ENCODE measurements around the gene ACSS3. TPM values are rescaled to one million over a fixed set of nuclear protein-coding genes. Genes with fewer than 3 reads are reported as not detected.

Gene ACSS3
- total RNA-seq, 1 donor: 22.4 TPM

- no peaks in the 10 kb centered on the region for H3K79me2 ChIP-seq (ENCODE audit: insufficient read depth, low read length)
- no peaks in the 10 kb centered on the region for H3K4me1 ChIP-seq (ENCODE audit: insufficient read depth, low read length)
- H3K36me3 ChIP-seq (ENCODE audit: insufficient read depth, low read length): no peaks in the 10 kb centered on the region
- no peaks in the 10 kb centered on the region for H4K20me1 ChIP-seq (ENCODE audit: insufficient read depth, low read length)
- no peak overlapping the region for H3K4me2 ChIP-seq (ENCODE audit: insufficient read depth, low read length)
- no peak for TF ChIP-seq CTCF (IDR thresholded peaks at IDR 0.05; ENCODE audit: extremely low read depth, low read depth, low read length)
- no peak overlapping the region for H2AFZ ChIP-seq (ENCODE audit: low read length)
- no peak overlapping the region for H3K4me3 ChIP-seq (ENCODE audit: insufficient read depth, low read length)
- no peaks in the 10 kb centered on the region for H3K27me3 ChIP-seq (ENCODE audit: insufficient read depth, low read length)
- no peak overlapping the region for H3K27ac ChIP-seq (ENCODE audit: low read depth, low read length)
- DNase-seq (ENCODE audit: insufficient read length, low spot score, missing footprints): no peak
- H3K9me3 ChIP-seq (ENCODE audit: low read depth, low read length): no peaks in the 10 kb centered on the region
Measured at GRCh38 chr12:81270385-81270784, 192.5 kb downstream of the ACSS3 start.

- Histone ChIP-seq H3K27ac (ENCODE audit: low read depth, low read length) (no peak overlapping the region), H3K4me3 (ENCODE audit: insufficient read depth, low read length) (no peak overlapping the region), H3K4me2 (ENCODE audit: insufficient read depth, low read length) (no peak overlapping the region)
Measured at GRCh38 chr12:81274637-81275529, 197.0 kb downstream of the ACSS3 start.

GRCh38 chr12:81284137-81284536, 206.3 kb downstream of the ACSS3 start:
- Histone ChIP-seq H3K4me2 (ENCODE audit: insufficient read depth, low read length) (no peak overlapping the region), H3K79me2 (ENCODE audit: insufficient read depth, low read length) (no peaks in the 10 kb centered on the region)
- TF ChIP-seq CTCF (IDR thresholded peaks at IDR 0.05; ENCODE audit: extremely low read depth, low read depth, low read length): no peak

More at GRCh38 chr12:81274637-81275529, 197.0 kb downstream of the ACSS3 start:
- H3K36me3 ChIP-seq (ENCODE audit: insufficient read depth, low read length): no peaks in the 10 kb centered on the region
- no peaks in the 10 kb centered on the region for H3K79me2 ChIP-seq (ENCODE audit: insufficient read depth, low read length)
- DNase-seq (ENCODE audit: insufficient read length, low spot score, missing footprints): no peak
- no peaks in the 10 kb centered on the region for H3K4me1 ChIP-seq (ENCODE audit: insufficient read depth, low read length)
- TF ChIP-seq CTCF (IDR thresholded peaks at IDR 0.05; ENCODE audit: extremely low read depth, low read depth, low read length): no peak
- H3K9me3 ChIP-seq (ENCODE audit: low read depth, low read length): no peaks in the 10 kb centered on the region
- H4K20me1 ChIP-seq (ENCODE audit: insufficient read depth, low read length): no peaks in the 10 kb centered on the region
- no peaks in the 10 kb centered on the region for H3K27me3 ChIP-seq (ENCODE audit: insufficient read depth, low read length)
- no peak overlapping the region for H2AFZ ChIP-seq (ENCODE audit: low read length)

GRCh38 chr12:81288651-81289050, 210.8 kb downstream of the ACSS3 start:
- DNase-seq (ENCODE audit: insufficient read length, low spot score, missing footprints): no peak
- Histone ChIP-seq H3K27me3 (ENCODE audit: insufficient read depth, low read length) (no peaks in the 10 kb centered on the region), H3K36me3 (ENCODE audit: insufficient read depth, low read length) (no peaks in the 10 kb centered on the region), H3K27ac (ENCODE audit: low read depth, low read length) (no peak overlapping the region), H3K9me3 (ENCODE audit: low read depth, low read length) (no peaks in the 10 kb centered on the region), H3K4me3 (ENCODE audit: insufficient read depth, low read length) (no peak overlapping the region), H4K20me1 (ENCODE audit: insufficient read depth, low read length) (no peaks in the 10 kb centered on the region), H3K4me1 (ENCODE audit: insufficient read depth, low read length) (no peaks in the 10 kb centered on the region), H3K4me2 (ENCODE audit: insufficient read depth, low read length) (no peak overlapping the region), H2AFZ (ENCODE audit: low read length) (no peak overlapping the region), H3K79me2 (ENCODE audit: insufficient read depth, low read length) (no peaks in the 10 kb centered on the region)
- TF ChIP-seq CTCF (IDR thresholded peaks at IDR 0.05; ENCODE audit: extremely low read depth, low read depth, low read length): no peak

More at GRCh38 chr12:81284137-81284536, 206.3 kb downstream of the ACSS3 start:
- Histone ChIP-seq H3K4me3 (ENCODE audit: insufficient read depth, low read length) (no peak overlapping the region), H3K27ac (ENCODE audit: low read depth, low read length) (no peak overlapping the region), H3K27me3 (ENCODE audit: insufficient read depth, low read length) (no peaks in the 10 kb centered on the region), H4K20me1 (ENCODE audit: insufficient read depth, low read length) (no peaks in the 10 kb centered on the region), H3K36me3 (ENCODE audit: insufficient read depth, low read length) (no peaks in the 10 kb centered on the region), H3K9me3 (ENCODE audit: low read depth, low read length) (no peaks in the 10 kb centered on the region), H3K4me1 (ENCODE audit: insufficient read depth, low read length) (no peaks in the 10 kb centered on the region), H2AFZ (ENCODE audit: low read length) (no peak overlapping the region)
- no peak for DNase-seq (ENCODE audit: insufficient read length, low spot score, missing footprints)

Measured in osteoblast (primary cell).